ENCODE data around the gene CAMSAP3. TPM values are rescaled to one million over a fixed set of nuclear protein-coding genes. Genes with fewer than 3 reads are reported as not detected.
A peak's percentile ranks its signal among the peaks of the same experiment; 100 is the strongest.
"Not testable (repeated sequence)": the region's sequence is repeated elsewhere in the genome, so short reads cannot be mapped to it uniquely, and the experiment has no call there.

The CAMSAP3 gene
- total RNA-seq, 2 experiments from 2014 or later: 0.17 to 0.31 TPM

- no peak overlapping the region for H3K4me3 Mint-ChIP-seq
- H3K27me3 Mint-ChIP-seq: no peaks in the 10 kb centered on the region
- DNase-seq: no peak
- H3K27ac Mint-ChIP-seq: no peak overlapping the region
- ChIA-PET CTCF (interaction anchor here (1.3 to 1.5 kb wide), 2 partner anchors 10 to 40 kb away, joined by 4 to 8 read pairs; partner anchors contain the start of gene TRAPPC5), POLR2A (interaction anchor here (1.5 kb wide), 1 partner anchor 11 kb away, joined by 4 read pairs; the partner anchor contains the start of genes PET100 and XAB2)
- peaks cover 4% of the 10 kb centered on the region for H3K9me3 Mint-ChIP-seq
- peaks cover 12% of the 10 kb centered on the region for H3K36me3 Mint-ChIP-seq
- intact Hi-C loops (cut with micrococcal nuclease): no loop called here
- H3K4me1 Mint-ChIP-seq (ENCODE audit: low read depth): peaks cover 29% of the 10 kb centered on the region
Observed at GRCh38 chr19:7640803-7641202, 45.1 kb downstream of the CAMSAP3 start.

GRCh38 chr19:7641290-7642276, 45.9 kb downstream of the CAMSAP3 start:
- Mint-ChIP-seq H3K4me3 (no peak overlapping the region), H3K27me3 (no peaks in the 10 kb centered on the region), H3K4me1 (ENCODE audit: low read depth) (peaks cover 24% of the 10 kb centered on the region), H3K9me3 (peaks cover 4% of the 10 kb centered on the region), H3K27ac (no peak overlapping the region), H3K36me3 (peaks cover 14% of the 10 kb centered on the region)
- DNase-seq: no peak
- intact Hi-C loops (cut with micrococcal nuclease): no loop called here
- ChIA-PET POLR2A (interaction anchor here (1.5 kb wide), 1 partner anchor 12 kb away, joined by 4 read pairs; the partner anchor contains the start of genes PET100 and XAB2), CTCF (interaction anchor here (1.3 to 1.5 kb wide), 2 partner anchors 10 to 39 kb away, joined by 4 to 8 read pairs; partner anchors contain the start of gene TRAPPC5)

GRCh38 chr19:7642295-7643030, 46.8 kb downstream of the CAMSAP3 start:
- H3K27ac Mint-ChIP-seq: no peak overlapping the region

GRCh38 chr19:7643031-7643415, 47.4 kb downstream of the CAMSAP3 start:
- H3K27me3 Mint-ChIP-seq: no peaks in the 10 kb centered on the region
- CTCF ChIA-PET: no interaction called here
- H3K36me3 Mint-ChIP-seq: peaks cover 16% of the 10 kb centered on the region
- no peak for DNase-seq
- peaks cover 17% of the 10 kb centered on the region for H3K4me1 Mint-ChIP-seq (ENCODE audit: low read depth)
- H3K27ac Mint-ChIP-seq: no peak overlapping the region
- POLR2A ChIA-PET: no interaction called here
- H3K4me3 Mint-ChIP-seq: no peak overlapping the region
- intact Hi-C loops (cut with micrococcal nuclease): no loop called here
- peaks cover 4% of the 10 kb centered on the region for H3K9me3 Mint-ChIP-seq

More at GRCh38 chr19:7642295-7643030, 46.8 kb downstream of the CAMSAP3 start:
- Mint-ChIP-seq H3K4me1 (ENCODE audit: low read depth) (peaks cover 20% of the 10 kb centered on the region), H3K4me3 (no peak overlapping the region), H3K27me3 (no peaks in the 10 kb centered on the region), H3K9me3 (peaks cover 4% of the 10 kb centered on the region), H3K36me3 (peaks cover 15% of the 10 kb centered on the region)
- CTCF ChIA-PET: interaction anchor here (1.3 kb wide), 1 partner anchor 9 kb away, joined by 4 read pairs; no protein-coding TSS in a partner anchor
- intact Hi-C loops (cut with micrococcal nuclease): no loop called here
- no peak for DNase-seq
- POLR2A ChIA-PET: interaction anchor here (1.5 kb wide), 1 partner anchor 13 kb away, joined by 4 read pairs; the partner anchor contains the start of genes PET100 and XAB2

GRCh38 chr19:7643629-7644549, 48.2 kb downstream of the CAMSAP3 start:
- H3K4me1 Mint-ChIP-seq (ENCODE audit: low read depth): peaks cover 12% of the 10 kb centered on the region
- H3K27me3 Mint-ChIP-seq; H3K9me3 Mint-ChIP-seq; intact Hi-C loops (cut with micrococcal nuclease); POLR2A ChIA-PET; H3K27ac Mint-ChIP-seq; H3K4me3 Mint-ChIP-seq; CTCF ChIA-PET: not testable (repeated sequence)
- H3K36me3 Mint-ChIP-seq: peaks cover 16% of the 10 kb centered on the region
- DNase-seq: peak; percentile 49

GRCh38 chr19:7644550-7644877, 48.9 kb downstream of the CAMSAP3 start:
- Mint-ChIP-seq H3K36me3 (peaks cover 16% of the 10 kb centered on the region), H3K27me3 (no peaks in the 10 kb centered on the region), H3K4me1 (ENCODE audit: low read depth) (peaks cover 6% of the 10 kb centered on the region), H3K4me3 (no peak overlapping the region), H3K27ac (no peak overlapping the region), H3K9me3 (peaks cover 4% of the 10 kb centered on the region)
- ChIA-PET POLR2A (no interaction called here), CTCF (interaction anchor here (1.0 kb wide), 1 partner anchor 36 kb away, joined by 4 read pairs; the partner anchor contains the start of gene TRAPPC5)
- intact Hi-C loops (cut with micrococcal nuclease): no loop called here
- no peak for DNase-seq

GRCh38 chr19:7645163-7645562, 49.5 kb downstream of the CAMSAP3 start:
- DNase-seq: no peak
- no peak overlapping the region for H3K4me3 Mint-ChIP-seq
- ChIA-PET CTCF (interaction anchor here (1.0 kb wide), 1 partner anchor 36 kb away, joined by 4 read pairs; the partner anchor contains the start of gene TRAPPC5), POLR2A (no interaction called here)
- peaks cover 10% of the 10 kb centered on the region for H3K36me3 Mint-ChIP-seq
- peaks cover under 1% of the 10 kb centered on the region for H3K9me3 Mint-ChIP-seq
- H3K4me1 Mint-ChIP-seq (ENCODE audit: low read depth): no peaks in the 10 kb centered on the region
- intact Hi-C loops (cut with micrococcal nuclease): no loop called here
- H3K27ac Mint-ChIP-seq: no peak overlapping the region
- no peaks in the 10 kb centered on the region for H3K27me3 Mint-ChIP-seq

- Mint-ChIP-seq H3K36me3 (peaks cover 10% of the 10 kb centered on the region), H3K27ac (no peak overlapping the region), H3K27me3 (no peaks in the 10 kb centered on the region), H3K9me3 (no peaks in the 10 kb centered on the region), H3K4me1 (ENCODE audit: low read depth) (no peaks in the 10 kb centered on the region), H3K4me3 (no peak overlapping the region)
- ChIA-PET POLR2A (no interaction called here), CTCF (no interaction called here)
- intact Hi-C loops (cut with micrococcal nuclease): no loop called here
- DNase-seq: no peak
Observed at GRCh38 chr19:7645656-7646425, 50.2 kb downstream of the CAMSAP3 start.

GRCh38 chr19:7646426-7646700, 50.7 kb downstream of the CAMSAP3 start:
- H3K4me1 Mint-ChIP-seq (ENCODE audit: low read depth): no peaks in the 10 kb centered on the region
- POLR2A ChIA-PET: no interaction called here
- no peak overlapping the region for H3K4me3 Mint-ChIP-seq
- intact Hi-C loops (cut with micrococcal nuclease): no loop called here
- no peak overlapping the region for H3K27ac Mint-ChIP-seq
- peaks cover 10% of the 10 kb centered on the region for H3K36me3 Mint-ChIP-seq
- H3K27me3 Mint-ChIP-seq: no peaks in the 10 kb centered on the region
- no peak for DNase-seq
- CTCF ChIA-PET: no interaction called here
- no peaks in the 10 kb centered on the region for H3K9me3 Mint-ChIP-seq

- intact Hi-C loops (cut with micrococcal nuclease): no loop called here
Observed at GRCh38 chr19:7647156-7647555, 51.5 kb downstream of the CAMSAP3 start.

More at GRCh38 chr19:7647156-7647555, 51.5 kb downstream of the CAMSAP3 start:
- Mint-ChIP-seq H3K4me1 (ENCODE audit: low read depth) (peaks cover 3% of the 10 kb centered on the region), H3K27me3 (no peaks in the 10 kb centered on the region), H3K4me3 (no peak overlapping the region), H3K9me3 (no peaks in the 10 kb centered on the region), H3K36me3 (peaks cover 10% of the 10 kb centered on the region), H3K27ac (no peak overlapping the region)
- CTCF ChIA-PET: no interaction called here
- DNase-seq: no peak
- POLR2A ChIA-PET: no interaction called here
